SK-N-SH treated with all-trans-retinoic acid at 6 μM for 48 hours (cell line): Measurements from ENCODE around the gene TAP1.

Source experiments
- ATAC-seq: fragments of 200-7000 bp; cut with Tn5 transposase; 3 replicates; pipeline ENCODE4 v1.9.1; 2020; ENCODE audit warnings: mild to moderate bottlenecking, moderate library complexity
- BACH2 ChIP-seq: fragments of 250-450 bp; sonication (Bioruptor Pico); IDR thresholded peaks from 2 replicates; pipeline ENCODE4 v1.9.0; 2021; ENCODE audit warnings: mild to moderate bottlenecking, borderline replicate concordance
- CSDC2 ChIP-seq: fragments of 250-450 bp; sonication (Bioruptor Pico); IDR thresholded peaks from 2 replicates; pipeline ENCODE4 v1.5.0; 2020; ENCODE audit warnings: mild to moderate bottlenecking, moderate library complexity
- ESRRG ChIP-seq: fragments of 250-450 bp; sonication (Bioruptor Pico); IDR thresholded peaks from 2 replicates; pipeline ENCODE4 v1.6.1; 2021; ENCODE audit warnings: mild to moderate bottlenecking
- GLIS3 ChIP-seq: fragments of 250-450 bp; sonication (Bioruptor Pico); IDR thresholded peaks from 2 replicates; pipeline ENCODE4 v1.5.0; 2020; ENCODE audit warnings: mild to moderate bottlenecking, moderate library complexity
- ISL1 ChIP-seq: fragments of 250-450 bp; sonication (Bioruptor Pico); IDR thresholded peaks from 2 replicates; pipeline ENCODE4 v2.1.2; 2022; ENCODE audit warnings: mild to moderate bottlenecking, moderate library complexity
- OSR1 ChIP-seq: fragments of 250-450 bp; sonication (Bioruptor Pico); IDR thresholded peaks from 2 replicates; pipeline ENCODE4 v1.8.0; 2022; ENCODE audit warnings: moderate library complexity, mild to moderate bottlenecking, inconsistent platforms
- PATZ1 ChIP-seq: fragments of 250-450 bp; sonication (Bioruptor Pico); IDR thresholded peaks from 2 replicates; pipeline ENCODE4 v1.8.0; 2020; ENCODE audit warnings: mild to moderate bottlenecking, moderate library complexity, borderline replicate concordance
- POU6F1 ChIP-seq: fragments of 250-450 bp; sonication (Bioruptor Pico); IDR thresholded peaks from 2 replicates; pipeline ENCODE4 v1.8.0; 2021; ENCODE audit warnings: low read depth, mild to moderate bottlenecking, moderate library complexity, borderline replicate concordance
- RARB ChIP-seq: fragments of 250-450 bp; sonication (Bioruptor Pico); IDR thresholded peaks from 2 replicates; pipeline ENCODE4 v1.8.0; 2021; ENCODE audit warnings: mild to moderate bottlenecking, moderate library complexity
- SNAI2 ChIP-seq: fragments of 250-450 bp; sonication (Bioruptor Pico); IDR thresholded peaks from 2 replicates; pipeline ENCODE4 v1.5.0; 2020; ENCODE audit warnings: mild to moderate bottlenecking, moderate library complexity
- TCF4 ChIP-seq: fragments of 250-450 bp; sonication (Bioruptor Pico); IDR thresholded peaks from 2 replicates; pipeline ENCODE4 v1.8.0; 2021; ENCODE audit warnings: mild to moderate bottlenecking, moderate library complexity, borderline replicate concordance
- TOX ChIP-seq: fragments of 250-450 bp; sonication (Bioruptor Pico); IDR thresholded peaks from 2 replicates; pipeline ENCODE4 v1.8.0; 2021; ENCODE audit warnings: mild to moderate bottlenecking, moderate library complexity, borderline replicate concordance
- TSHZ2 ChIP-seq: fragments of 250-450 bp; sonication (Bioruptor Pico); IDR thresholded peaks from 2 replicates; pipeline ENCODE4 v1.5.0; 2020; ENCODE audit warnings: mild to moderate bottlenecking, moderate library complexity
- ZC3H10 ChIP-seq: fragments of 250-450 bp; sonication (Bioruptor Pico); IDR thresholded peaks from 2 replicates; pipeline ENCODE4 v1.5.1; 2021; ENCODE audit warnings: mild to moderate bottlenecking, moderate library complexity
- ZFP3 ChIP-seq: fragments of 250-450 bp; sonication (Bioruptor Pico); IDR thresholded peaks from 2 replicates; pipeline ENCODE4 v1.5.0; 2020; ENCODE audit warnings: mild to moderate bottlenecking, moderate library complexity
- ZFP30 ChIP-seq: fragments of 450-650 bp; formaldehyde crosslinking; IDR thresholded peaks from 2 replicates; pipeline ENCODE4 v1.5.0; 2022; ENCODE audit warnings: mild to moderate bottlenecking, moderate library complexity
- ZNF565 ChIP-seq: fragments of 450-650 bp; formaldehyde crosslinking; conservative IDR thresholded peaks from 2 replicates; pipeline ENCODE4 v1.5.0; 2020; ENCODE audit warnings: low read depth, mild to moderate bottlenecking, moderate library complexity
- ZNF70 ChIP-seq: fragments of 450-650 bp; formaldehyde crosslinking; IDR thresholded peaks from 2 replicates; pipeline ENCODE4 v1.5.0; 2020; ENCODE audit warnings: mild to moderate bottlenecking, moderate library complexity
- ZNF8 ChIP-seq: fragments of 450-650 bp; formaldehyde crosslinking; IDR thresholded peaks from 2 replicates; pipeline ENCODE4 v1.5.0; 2020; ENCODE audit warnings: mild to moderate bottlenecking, moderate library complexity

The TAP1 gene

GRCh38 chr6:32844839-32845383 lies 8.6 kb downstream of the TAP1 start:
- TF ChIP-seq OSR1 (CRISPR knock-in tag) (no peak), ZC3H10 (no peak), PATZ1 (no peak), TSHZ2 (CRISPR knock-in tag) (no peak), TOX (CRISPR knock-in tag) (no peak), BACH2 (CRISPR knock-in tag) (no peak), ISL1 (no peak), TCF4 (CRISPR knock-in tag) (no peak), SNAI2 (CRISPR knock-in tag) (no peak), ZNF70 (no peak), ESRRG (no peak), ZNF8 (CRISPR knock-in tag) (no peak), GLIS3 (CRISPR knock-in tag) (no peak), RARB (no peak), CSDC2 (CRISPR knock-in tag) (no peak), ZFP3 (CRISPR knock-in tag) (no peak)
- ATAC-seq = no peak

GRCh38 chr6:32843979-32844838 lies 9.3 kb downstream of the TAP1 start, which contains the start of gene PSMB8:
PSMB8 (minus strand) TSS chr6:32844047; CDS start chr6:32843996, 51 bp downstream.
- ATAC-seq = peak; percentile 97
- TF ChIP-seq RARB (no peak), ZC3H10 (no peak)

GRCh38 chr6:32843331-32843978 lies 10.0 kb downstream of the TAP1 start:
- peak; percentile 1; the same call in 2 of the 3 replicates for ATAC-seq
- no peak for TF ChIP-seq ZNF8 (CRISPR knock-in tag)

GRCh38 chr6:32842690-32843089 lies 10.8 kb downstream of the TAP1 start:
- no peak for ATAC-seq
- no peak for TF ChIP-seq ZNF565 (CRISPR knock-in tag)
- no peak for TF ChIP-seq RARB
- TF ChIP-seq ZFP30 = no peak
- TF ChIP-seq GLIS3 (CRISPR knock-in tag) = no peak
- no peak for TF ChIP-seq OSR1 (CRISPR knock-in tag)
- no peak for TF ChIP-seq ISL1
- no peak for TF ChIP-seq ZFP3 (CRISPR knock-in tag)

GRCh38 chr6:32842021-32842650 lies 11.4 kb downstream of the TAP1 start:
- ATAC-seq = no peak
- no peak for TF ChIP-seq POU6F1 (CRISPR knock-in tag)
- TF ChIP-seq ZNF565 (CRISPR knock-in tag) = no peak
- TF ChIP-seq OSR1 (CRISPR knock-in tag) = no peak
- TF ChIP-seq PATZ1 = no peak
- TF ChIP-seq TSHZ2 (CRISPR knock-in tag) = no peak
- TF ChIP-seq TOX (CRISPR knock-in tag) = no peak
- no peak for TF ChIP-seq RARB
